WTC11 (cell line): ENCODE measurements around the gene YPEL4. TPM values are rescaled to one million over a fixed set of nuclear protein-coding genes. Genes with fewer than 3 reads are reported as not detected.

Experiments used
- ATAC-seq: fragments of 200-7000 bp; cut with Tn5 transposase; 2 replicates; pipeline ENCODE4 v1.10.0; 2021; ENCODE audit warnings: mild to moderate bottlenecking, moderate library complexity
- CTCF ChIA-PET: fragments of 300-600 bp; sonication (Branson Sonifier 250); formaldehyde crosslinking; loops from one replicate; lab custom pipeline; 2021; ENCODE audit warnings: antibody characterized with exemption; lab: Charles Lee
- POLR2A ChIA-PET: fragments of 350-600 bp; sonication (Branson Sonifier 250); formaldehyde crosslinking; loops from one replicate; lab custom pipeline; 2021; ENCODE audit warnings: antibody characterized with exemption; lab: Charles Lee
- DNase-seq: peaks from one replicate; pipeline ENCODE4 v3.0.0; 2021; ENCODE audit warnings: low spot score
- H3K27ac Mint-ChIP-seq: 2 replicates; pipeline ENCODE4 v1.8.0; 2021; ENCODE audit warnings: mixed read lengths
- H3K27me3 Mint-ChIP-seq: 2 replicates; pipeline ENCODE4 v1.8.0; 2021; ENCODE audit warnings: low read depth, mild to moderate bottlenecking, moderate library complexity, mixed read lengths
- H3K36me3 Mint-ChIP-seq: 2 replicates; pipeline ENCODE4 v1.8.0; 2021; ENCODE audit warnings: mixed read lengths
- H3K4me1 Mint-ChIP-seq: 2 replicates; pipeline ENCODE4 v1.8.0; 2022; ENCODE audit warnings: mixed read lengths
- H3K4me3 Mint-ChIP-seq: 2 replicates; pipeline ENCODE4 v1.8.0; 2021; ENCODE audit warnings: mild to moderate bottlenecking, moderate library complexity, mixed read lengths
- H3K9me3 Mint-ChIP-seq: 2 replicates; pipeline ENCODE4 v1.8.0; 2021; ENCODE audit warnings: mixed read lengths
- CREB1 ChIP-seq: sonication (generic); formaldehyde crosslinking; IDR thresholded peaks from 2 replicates; pipeline ENCODE4 v1.8.0; 2023; ENCODE audit warnings: mild to moderate bottlenecking, missing genetic modification reagents
- ERG ChIP-seq: fragments of 250-450 bp; sonication (Bioruptor Pico); IDR thresholded peaks from 2 replicates; pipeline ENCODE4 v1.8.0; 2021; ENCODE audit warnings: mild to moderate bottlenecking
- ESRRA ChIP-seq: sonication (generic); formaldehyde crosslinking; IDR thresholded peaks from 2 replicates; pipeline ENCODE4 v1.8.1; 2022; ENCODE audit warnings: mild to moderate bottlenecking, missing genetic modification reagents, borderline replicate concordance
- FOXJ3 ChIP-seq: sonication (generic); formaldehyde crosslinking; IDR thresholded peaks from 2 replicates; pipeline ENCODE4 v1.9.0; 2021; ENCODE audit warnings: missing genetic modification reagents, mild to moderate bottlenecking, borderline replicate concordance
- FOXP1 ChIP-seq: sonication (generic); formaldehyde crosslinking; IDR thresholded peaks from 2 replicates; pipeline ENCODE4 v1.8.0; 2022; ENCODE audit warnings: missing genetic modification reagents, mild to moderate bottlenecking, moderate library complexity, borderline replicate concordance
- HMGA2 ChIP-seq: fragments of 250-450 bp; sonication (Bioruptor Pico); IDR thresholded peaks from 2 replicates; pipeline ENCODE4 v1.4.0; 2021; ENCODE audit warnings: mild to moderate bottlenecking, moderate library complexity
- NFATC4 ChIP-seq: fragments of 250-450 bp; sonication (Bioruptor Pico); IDR thresholded peaks from 2 replicates; pipeline ENCODE4 v1.9.0; 2021; ENCODE audit warnings: mild to moderate bottlenecking
- NFE2L1 ChIP-seq: sonication (generic); formaldehyde crosslinking; IDR thresholded peaks from 2 replicates; pipeline ENCODE4 v1.8.1; 2023; ENCODE audit warnings: missing genetic modification reagents
- PRRX2 ChIP-seq: fragments of 250-450 bp; sonication (Bioruptor Pico); IDR thresholded peaks from 2 replicates; pipeline ENCODE4 v1.8.0; 2021; ENCODE audit warnings: mild to moderate bottlenecking
- RORB ChIP-seq: fragments of 250-450 bp; sonication (Bioruptor Pico); IDR thresholded peaks from 2 replicates; pipeline ENCODE4 v1.9.0; 2021; ENCODE audit warnings: mild to moderate bottlenecking
- SMAD4 ChIP-seq: sonication (generic); formaldehyde crosslinking; IDR thresholded peaks from 2 replicates; pipeline ENCODE4 v1.8.0; 2022; ENCODE audit warnings: mild to moderate bottlenecking, missing genetic modification reagents
- ZNF232 ChIP-seq: sonication (generic); formaldehyde crosslinking; IDR thresholded peaks from 2 replicates; pipeline ENCODE4 v1.8.0; 2022; ENCODE audit warnings: mild to moderate bottlenecking, missing genetic modification reagents
- ZNF281 ChIP-seq: sonication (generic); formaldehyde crosslinking; IDR thresholded peaks from 2 replicates; pipeline ENCODE4 v1.8.0; 2023; ENCODE audit warnings: mild to moderate bottlenecking, missing genetic modification reagents
- ZNF671 ChIP-seq: fragments of 250-450 bp; sonication (Bioruptor Pico); IDR thresholded peaks from 2 replicates; pipeline ENCODE4 v1.8.0; 2021; ENCODE audit warnings: mild to moderate bottlenecking
- total RNA-seq: library from RNA; stranded (reverse); gene quantifications from 3 replicates; pipeline ENCODE4 v1.2.3, GENCODE V29; 2021
- TF ChIP-seq, protein P1 (sequence below): sonication (generic); formaldehyde crosslinking; IDR thresholded peaks from 2 replicates; pipeline ENCODE4 v1.8.1; 2023; ENCODE audit warnings: mild to moderate bottlenecking, missing genetic modification reagents, borderline replicate concordance
- TF ChIP-seq, protein P2 (sequence below): sonication (generic); formaldehyde crosslinking; IDR thresholded peaks from 2 replicates; pipeline ENCODE4 v1.8.0; 2023; ENCODE audit warnings: missing genetic modification reagents
- TF ChIP-seq, protein P3 (sequence below): fragments of 250-450 bp; sonication (Bioruptor Pico); IDR thresholded peaks from 2 replicates; pipeline ENCODE4 v1.9.0; 2021; ENCODE audit warnings: mild to moderate bottlenecking, borderline replicate concordance
- TF ChIP-seq, protein P4 (sequence below): fragments of 250-450 bp; sonication (Bioruptor Pico); IDR thresholded peaks from 2 replicates; pipeline ENCODE4 v1.9.0; 2021; ENCODE audit warnings: mild to moderate bottlenecking

The YPEL4 gene
- total RNA-seq, 1 experiment from 2014 or later: 0.15 TPM

GRCh38 chr11:57639321-57640067 is 10.2 kb downstream of the YPEL4 start (continued):
- TF ChIP-seq, protein P1, sequence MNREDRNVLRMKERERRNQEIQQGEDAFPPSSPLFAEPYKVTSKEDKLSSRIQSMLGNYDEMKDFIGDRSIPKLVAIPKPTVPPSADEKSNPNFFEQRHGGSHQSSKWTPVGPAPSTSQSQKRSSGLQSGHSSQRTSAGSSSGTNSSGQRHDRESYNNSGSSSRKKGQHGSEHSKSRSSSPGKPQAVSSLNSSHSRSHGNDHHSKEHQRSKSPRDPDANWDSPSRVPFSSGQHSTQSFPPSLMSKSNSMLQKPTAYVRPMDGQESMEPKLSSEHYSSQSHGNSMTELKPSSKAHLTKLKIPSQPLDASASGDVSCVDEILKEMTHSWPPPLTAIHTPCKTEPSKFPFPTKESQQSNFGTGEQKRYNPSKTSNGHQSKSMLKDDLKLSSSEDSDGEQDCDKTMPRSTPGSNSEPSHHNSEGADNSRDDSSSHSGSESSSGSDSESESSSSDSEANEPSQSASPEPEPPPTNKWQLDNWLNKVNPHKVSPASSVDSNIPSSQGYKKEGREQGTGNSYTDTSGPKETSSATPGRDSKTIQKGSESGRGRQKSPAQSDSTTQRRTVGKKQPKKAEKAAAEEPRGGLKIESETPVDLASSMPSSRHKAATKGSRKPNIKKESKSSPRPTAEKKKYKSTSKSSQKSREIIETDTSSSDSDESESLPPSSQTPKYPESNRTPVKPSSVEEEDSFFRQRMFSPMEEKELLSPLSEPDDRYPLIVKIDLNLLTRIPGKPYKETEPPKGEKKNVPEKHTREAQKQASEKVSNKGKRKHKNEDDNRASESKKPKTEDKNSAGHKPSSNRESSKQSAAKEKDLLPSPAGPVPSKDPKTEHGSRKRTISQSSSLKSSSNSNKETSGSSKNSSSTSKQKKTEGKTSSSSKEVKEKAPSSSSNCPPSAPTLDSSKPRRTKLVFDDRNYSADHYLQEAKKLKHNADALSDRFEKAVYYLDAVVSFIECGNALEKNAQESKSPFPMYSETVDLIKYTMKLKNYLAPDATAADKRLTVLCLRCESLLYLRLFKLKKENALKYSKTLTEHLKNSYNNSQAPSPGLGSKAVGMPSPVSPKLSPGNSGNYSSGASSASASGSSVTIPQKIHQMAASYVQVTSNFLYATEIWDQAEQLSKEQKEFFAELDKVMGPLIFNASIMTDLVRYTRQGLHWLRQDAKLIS (CRISPR knock-in tag): no peak
- TF ChIP-seq RORB: 0 out of 2 replicates have a peak, but pooled peaks have one; percentile 1
- peak; percentile 86; the same call in 1 of the 2 replicates for TF ChIP-seq FOXJ3 (CRISPR knock-in tag)
- TF ChIP-seq NFE2L1 (CRISPR knock-in tag): no peak; the same call in none of the 2 replicates
- TF ChIP-seq, protein P2, sequence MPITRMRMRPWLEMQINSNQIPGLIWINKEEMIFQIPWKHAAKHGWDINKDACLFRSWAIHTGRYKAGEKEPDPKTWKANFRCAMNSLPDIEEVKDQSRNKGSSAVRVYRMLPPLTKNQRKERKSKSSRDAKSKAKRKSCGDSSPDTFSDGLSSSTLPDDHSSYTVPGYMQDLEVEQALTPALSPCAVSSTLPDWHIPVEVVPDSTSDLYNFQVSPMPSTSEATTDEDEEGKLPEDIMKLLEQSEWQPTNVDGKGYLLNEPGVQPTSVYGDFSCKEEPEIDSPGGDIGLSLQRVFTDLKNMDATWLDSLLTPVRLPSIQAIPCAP (CRISPR knock-in tag): peak; percentile 66; the same call in 1 of the 2 replicates
- peak; percentile 29; the same call in 1 of the 2 replicates for TF ChIP-seq FOXP1 (CRISPR knock-in tag)
- TF ChIP-seq, protein P3, sequence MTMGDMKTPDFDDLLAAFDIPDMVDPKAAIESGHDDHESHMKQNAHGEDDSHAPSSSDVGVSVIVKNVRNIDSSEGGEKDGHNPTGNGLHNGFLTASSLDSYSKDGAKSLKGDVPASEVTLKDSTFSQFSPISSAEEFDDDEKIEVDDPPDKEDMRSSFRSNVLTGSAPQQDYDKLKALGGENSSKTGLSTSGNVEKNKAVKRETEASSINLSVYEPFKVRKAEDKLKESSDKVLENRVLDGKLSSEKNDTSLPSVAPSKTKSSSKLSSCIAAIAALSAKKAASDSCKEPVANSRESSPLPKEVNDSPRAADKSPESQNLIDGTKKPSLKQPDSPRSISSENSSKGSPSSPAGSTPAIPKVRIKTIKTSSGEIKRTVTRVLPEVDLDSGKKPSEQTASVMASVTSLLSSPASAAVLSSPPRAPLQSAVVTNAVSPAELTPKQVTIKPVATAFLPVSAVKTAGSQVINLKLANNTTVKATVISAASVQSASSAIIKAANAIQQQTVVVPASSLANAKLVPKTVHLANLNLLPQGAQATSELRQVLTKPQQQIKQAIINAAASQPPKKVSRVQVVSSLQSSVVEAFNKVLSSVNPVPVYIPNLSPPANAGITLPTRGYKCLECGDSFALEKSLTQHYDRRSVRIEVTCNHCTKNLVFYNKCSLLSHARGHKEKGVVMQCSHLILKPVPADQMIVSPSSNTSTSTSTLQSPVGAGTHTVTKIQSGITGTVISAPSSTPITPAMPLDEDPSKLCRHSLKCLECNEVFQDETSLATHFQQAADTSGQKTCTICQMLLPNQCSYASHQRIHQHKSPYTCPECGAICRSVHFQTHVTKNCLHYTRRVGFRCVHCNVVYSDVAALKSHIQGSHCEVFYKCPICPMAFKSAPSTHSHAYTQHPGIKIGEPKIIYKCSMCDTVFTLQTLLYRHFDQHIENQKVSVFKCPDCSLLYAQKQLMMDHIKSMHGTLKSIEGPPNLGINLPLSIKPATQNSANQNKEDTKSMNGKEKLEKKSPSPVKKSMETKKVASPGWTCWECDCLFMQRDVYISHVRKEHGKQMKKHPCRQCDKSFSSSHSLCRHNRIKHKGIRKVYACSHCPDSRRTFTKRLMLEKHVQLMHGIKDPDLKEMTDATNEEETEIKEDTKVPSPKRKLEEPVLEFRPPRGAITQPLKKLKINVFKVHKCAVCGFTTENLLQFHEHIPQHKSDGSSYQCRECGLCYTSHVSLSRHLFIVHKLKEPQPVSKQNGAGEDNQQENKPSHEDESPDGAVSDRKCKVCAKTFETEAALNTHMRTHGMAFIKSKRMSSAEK (CRISPR knock-in tag): no peak
- no peak for TF ChIP-seq ESRRA
- TF ChIP-seq, protein P4, sequence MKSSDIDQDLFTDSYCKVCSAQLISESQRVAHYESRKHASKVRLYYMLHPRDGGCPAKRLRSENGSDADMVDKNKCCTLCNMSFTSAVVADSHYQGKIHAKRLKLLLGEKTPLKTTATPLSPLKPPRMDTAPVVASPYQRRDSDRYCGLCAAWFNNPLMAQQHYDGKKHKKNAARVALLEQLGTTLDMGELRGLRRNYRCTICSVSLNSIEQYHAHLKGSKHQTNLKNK (CRISPR knock-in tag): no peak

DNA sequence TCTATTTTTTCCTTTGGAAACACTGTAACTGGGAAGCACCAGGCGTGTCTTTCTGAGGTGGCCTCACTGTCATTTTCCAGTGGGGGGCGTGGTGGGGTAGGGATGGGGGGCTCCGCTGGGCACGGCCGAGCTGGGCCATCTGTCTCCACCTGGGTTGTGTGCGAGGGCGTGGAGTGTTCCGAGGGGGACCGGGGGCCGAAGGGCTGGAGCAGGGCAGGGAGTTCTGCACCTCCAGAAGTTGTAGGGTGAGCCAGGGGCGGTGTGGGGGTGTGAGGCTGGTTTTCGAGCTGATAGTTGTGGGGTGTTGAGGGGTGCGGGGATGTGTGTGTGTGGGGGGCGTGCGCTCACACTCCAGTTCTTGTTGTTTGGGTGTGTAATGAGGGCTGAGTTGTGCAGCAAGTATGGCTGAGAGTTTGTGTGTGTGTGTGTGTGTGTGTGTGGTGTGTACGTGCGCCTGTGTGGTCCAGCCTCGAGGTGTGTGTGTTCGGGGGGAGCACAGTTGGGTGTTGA is 10.8 kb downstream of the YPEL4 start:
- H3K27me3 Mint-ChIP-seq: peaks cover 12% of the 10 kb centered on the region
- peak overlapping the region; percentile 99 for H3K27ac Mint-ChIP-seq
- DNase-seq: peak; percentile 44
- ChIA-PET POLR2A (interaction anchor here (0.6 to 6.6 kb wide), 22 partner anchors 8 to 328 kb away, joined by 3 to 115 read pairs (median 5); partner anchors contain the start of genes SELENOH, SERPING1, SLC43A1 and UBE2L6), CTCF (interaction anchor here (0.9 to 7.6 kb wide), 12 partner anchors 9 to 178 kb away, joined by 3 to 363 read pairs (median 12); partner anchors contain the start of genes RTN4RL2, SERPING1 and UBE2L6)
- no peak for ATAC-seq
- H3K4me1 Mint-ChIP-seq: peaks cover 55% of the 10 kb centered on the region
- H3K36me3 Mint-ChIP-seq: peaks cover 39% of the 10 kb centered on the region
- H3K4me3 Mint-ChIP-seq: peak overlapping the region; percentile 96
- H3K9me3 Mint-ChIP-seq: no peaks in the 10 kb centered on the region
- TF ChIP-seq ZNF671 (CRISPR knock-in tag): peak; percentile 65; the same call in 1 of the 2 replicates
- TF ChIP-seq, protein P2 (CRISPR knock-in tag): no peak
- TF ChIP-seq NFATC4: peak; percentile 72; the same call in 1 of the 2 replicates
- TF ChIP-seq ERG (CRISPR knock-in tag): 0 out of 2 replicates have a peak, but pooled peaks have one; percentile 63
- TF ChIP-seq RORB: no peak
- TF ChIP-seq CREB1 (CRISPR knock-in tag): peak; percentile 21; the same call in 1 of the 2 replicates
- TF ChIP-seq ZNF281: no peak
- TF ChIP-seq ZNF232 (CRISPR knock-in tag): no peak
- no peak for TF ChIP-seq SMAD4 (CRISPR knock-in tag)
- TF ChIP-seq PRRX2 (CRISPR knock-in tag): 0 out of 2 replicates have a peak, but pooled peaks have one; percentile 51
- no peak for TF ChIP-seq FOXJ3 (CRISPR knock-in tag)
- TF ChIP-seq HMGA2 (CRISPR knock-in tag): no peak
- no peak for TF ChIP-seq ESRRA
- peak; percentile 74; the same call in 1 of the 2 replicates for TF ChIP-seq NFE2L1 (CRISPR knock-in tag)
